NCI-H2081 treated with DMSO at 0.1 percent for 48 hours (cell line): Measurements from ENCODE around the gene ADORA1.

Experiments
- DNase-seq: peaks from one replicate; lab custom pipeline; 2025; lab: John Stamatoyannopoulos, UW

The ADORA1 gene

GRCh38 chr1:203187689-203188264 is 60.3 kb downstream of the ADORA1 start:
- no peak for DNase-seq

- DNase-seq: no peak
Measured at GRCh38 chr1:203188686-203189232, 61.2 kb downstream of the ADORA1 start.

- no peak for DNase-seq
Measured at GRCh38 chr1:203189951-203190352, 62.4 kb downstream of the ADORA1 start.

- no peak for DNase-seq
Measured at GRCh38 chr1:203190949-203191348, 63.4 kb downstream of the ADORA1 start.

- no peak for DNase-seq
Measured at GRCh38 chr1:203196371-203196770, 68.8 kb downstream of the ADORA1 start.

- no peak for DNase-seq
Measured at GRCh38 chr1:203197625-203198024, 70.1 kb downstream of the ADORA1 start.

- DNase-seq: no peak
Measured at GRCh38 chr1:203199002-203199401, 71.5 kb downstream of the ADORA1 start.

GRCh38 chr1:203199481-203199815 is 71.9 kb downstream of the ADORA1 start:
- DNase-seq: no peak

- no peak for DNase-seq
Measured at GRCh38 chr1:203199816-203200571, 72.5 kb downstream of the ADORA1 start.

- no peak for DNase-seq
Measured at GRCh38 chr1:203200916-203201315, 73.4 kb downstream of the ADORA1 start.

- DNase-seq: no peak
Measured at GRCh38 chr1:203201516-203202205, 74.1 kb downstream of the ADORA1 start.

GRCh38 chr1:203202431-203203245 is 75.1 kb downstream of the ADORA1 start:
- DNase-seq: no peak

- no peak for DNase-seq
Measured at GRCh38 chr1:203204756-203205155, 77.2 kb downstream of the ADORA1 start.

- DNase-seq: no peak
Measured at GRCh38 chr1:203206129-203206687, 78.7 kb downstream of the ADORA1 start.

- no peak for DNase-seq
Measured at GRCh38 chr1:203207751-203208150, 80.2 kb downstream of the ADORA1 start.

- DNase-seq: no peak
Measured at GRCh38 chr1:203208181-203208580, 80.7 kb downstream of the ADORA1 start.

GRCh38 chr1:203210350-203210749 is 82.8 kb downstream of the ADORA1 start:
- no peak for DNase-seq

GRCh38 chr1:203210988-203211387 is 83.5 kb downstream of the ADORA1 start:
- DNase-seq: no peak

GRCh38 chr1:203211812-203212211 is 84.3 kb downstream of the ADORA1 start:
- no peak for DNase-seq

GRCh38 chr1:203213126-203213525 is 85.6 kb downstream of the ADORA1 start:
- DNase-seq: no peak

- no peak for DNase-seq
Measured at GRCh38 chr1:203214871-203215270, 87.3 kb downstream of the ADORA1 start.

GRCh38 chr1:203215573-203215972 is 88.0 kb downstream of the ADORA1 start:
- DNase-seq: no peak
